ENCODE data around the gene SLC15A3.

Gene SLC15A3

DNA sequence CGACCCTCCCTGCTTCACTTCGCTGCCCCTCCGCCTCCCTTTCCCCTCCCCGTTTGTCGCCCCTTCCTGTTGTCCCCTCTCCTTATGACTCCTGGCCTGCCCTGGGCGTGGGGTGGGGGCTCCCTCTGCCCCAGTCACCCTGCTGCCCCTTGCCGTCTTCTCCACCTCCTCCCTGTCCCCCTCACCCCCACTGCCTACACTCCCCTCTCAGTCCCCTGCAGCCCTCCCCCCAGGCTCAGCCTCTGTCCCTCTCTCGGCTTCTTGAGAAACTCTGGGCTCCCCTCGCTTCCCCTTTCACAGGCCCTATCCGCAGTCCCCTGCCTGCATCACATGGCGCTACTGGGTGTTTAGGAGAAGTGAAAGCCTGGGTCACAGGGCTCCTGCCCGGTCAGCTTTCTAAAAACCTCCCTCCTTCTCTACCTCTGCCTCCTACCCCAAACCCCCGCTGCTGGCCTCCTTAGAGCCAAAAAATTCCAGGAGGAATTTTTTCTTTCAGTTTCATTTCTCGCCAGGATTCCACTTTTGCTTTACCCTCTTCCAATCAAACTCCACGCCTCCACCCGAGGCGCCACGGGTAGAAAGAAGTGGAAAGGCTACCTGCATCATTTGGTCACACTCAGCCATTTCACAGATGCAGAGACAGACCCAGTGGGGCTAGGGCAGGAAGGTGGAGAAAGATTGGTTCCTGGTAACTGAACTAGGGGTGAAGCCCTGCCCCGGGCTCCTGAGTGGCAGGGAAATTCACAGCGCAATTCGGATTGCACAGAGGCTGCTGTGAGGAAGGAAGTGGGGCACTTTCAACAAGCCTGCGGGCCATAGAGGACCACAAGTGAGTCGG is at the start of gene SLC15A3:
TSS of gene SLC15A3 (minus strand) at position 273 of the 838 bp plus-strand sequence. CDS start 625 bp downstream, outside the sequence.
- DNase-seq (ENCODE audit: low read depth) = no peak

DNA sequence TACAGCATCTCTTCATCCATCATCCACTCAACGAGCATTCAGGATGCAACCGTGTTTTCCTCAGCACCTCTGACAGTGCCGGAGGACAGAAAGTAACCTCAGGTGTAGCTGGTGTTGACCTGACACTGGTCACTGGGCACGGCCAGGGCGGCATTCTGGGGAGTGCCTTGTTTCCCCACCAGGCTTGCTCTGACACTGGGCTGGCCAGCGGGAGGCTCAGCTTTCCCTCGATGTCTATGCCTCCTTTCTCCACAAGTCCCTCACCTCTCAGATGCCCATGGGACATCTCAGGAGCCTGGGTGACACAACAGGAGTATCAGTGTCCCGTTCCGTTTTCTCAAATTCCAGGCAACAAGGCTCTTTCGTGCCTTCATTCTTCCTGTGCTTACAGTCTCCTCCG is 48.5 kb upstream of the SLC15A3 start:
- DNase-seq (ENCODE audit: low read depth) = no peak

DNA sequence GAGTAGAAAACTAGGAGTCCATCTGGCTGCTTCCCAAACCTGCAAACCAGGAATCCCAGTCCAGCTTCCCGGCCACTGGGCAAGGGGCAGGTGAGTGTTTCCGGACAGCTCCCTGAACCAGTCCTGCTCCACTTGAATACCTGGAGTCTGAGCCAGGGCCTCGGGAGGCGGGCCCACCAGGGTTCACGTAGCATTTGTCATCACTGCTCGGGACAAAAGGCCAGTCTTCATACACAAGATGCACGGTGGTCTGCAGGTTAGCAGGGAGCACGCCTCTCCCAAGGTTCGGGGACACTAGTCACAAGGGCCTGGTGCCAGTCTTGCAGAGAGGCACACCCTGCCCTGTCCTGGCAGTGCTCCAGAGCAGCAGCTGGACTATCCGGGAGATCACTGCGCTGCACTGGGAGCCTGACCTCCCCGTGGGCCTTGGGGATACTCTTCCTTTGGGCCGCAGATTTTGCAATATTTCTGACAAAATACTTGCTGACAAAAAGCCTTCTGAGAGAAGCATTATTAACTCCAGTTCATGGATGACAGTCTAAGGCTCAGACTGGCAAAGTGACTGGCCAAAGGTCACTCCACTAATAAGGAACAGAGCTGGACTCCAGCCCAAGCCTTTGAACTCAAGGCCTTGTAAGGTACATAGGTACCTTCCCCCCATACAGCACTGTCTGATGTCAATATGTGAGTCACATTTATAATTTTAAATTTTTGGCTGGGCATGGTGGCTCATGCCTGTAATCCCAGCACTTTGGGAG is 44.6 kb upstream of the SLC15A3 start:
- DNase-seq (ENCODE audit: low read depth) = no peak

DNA sequence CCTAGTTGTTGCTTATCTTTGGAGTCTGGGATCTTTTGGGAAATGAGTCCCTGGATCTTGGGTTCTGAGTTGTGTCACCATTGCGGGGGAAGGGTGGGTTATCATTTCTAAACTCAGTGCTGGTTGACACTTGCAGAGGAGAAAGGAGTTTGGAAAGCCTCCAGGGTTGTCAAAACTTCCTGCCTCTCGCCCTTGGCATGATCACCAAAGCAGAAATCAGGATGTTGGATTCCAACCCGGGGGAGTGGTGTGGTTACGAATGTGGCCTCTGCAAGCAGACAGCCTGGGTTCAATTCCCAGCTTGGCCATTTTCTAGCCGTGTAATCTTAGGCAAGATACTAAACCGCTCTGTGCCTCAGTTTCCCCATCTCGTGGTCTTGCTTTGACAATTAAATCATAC is 43.8 kb upstream of the SLC15A3 start:
- no peak for DNase-seq (ENCODE audit: low read depth)

DNA sequence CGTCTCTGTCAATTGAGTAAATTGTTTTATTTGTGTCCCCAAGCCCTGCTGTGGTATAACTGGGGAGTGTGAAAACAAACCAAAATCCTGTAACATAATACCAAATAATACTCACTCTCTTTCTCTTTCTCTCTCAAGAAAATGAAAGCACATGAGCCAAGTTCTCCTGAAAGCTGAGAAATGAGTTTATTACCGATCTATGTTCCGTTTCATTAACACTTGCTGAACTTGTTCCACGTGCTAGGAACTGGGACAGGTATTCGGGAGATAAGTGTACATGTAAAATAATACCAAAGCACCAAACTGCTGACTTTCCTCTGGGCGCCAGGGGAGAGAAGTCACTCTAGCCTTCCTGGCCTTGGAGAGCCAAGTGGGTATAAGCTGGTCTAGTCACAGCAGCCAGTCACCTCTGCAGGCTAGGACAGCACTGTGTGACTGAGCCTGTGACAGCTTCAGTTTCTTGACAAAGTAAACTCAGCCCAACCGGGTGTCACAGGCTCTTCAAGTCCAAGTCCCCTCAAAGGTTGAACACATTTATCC is 42.6 kb upstream of the SLC15A3 start:
- no peak for DNase-seq (ENCODE audit: low read depth)

DNA sequence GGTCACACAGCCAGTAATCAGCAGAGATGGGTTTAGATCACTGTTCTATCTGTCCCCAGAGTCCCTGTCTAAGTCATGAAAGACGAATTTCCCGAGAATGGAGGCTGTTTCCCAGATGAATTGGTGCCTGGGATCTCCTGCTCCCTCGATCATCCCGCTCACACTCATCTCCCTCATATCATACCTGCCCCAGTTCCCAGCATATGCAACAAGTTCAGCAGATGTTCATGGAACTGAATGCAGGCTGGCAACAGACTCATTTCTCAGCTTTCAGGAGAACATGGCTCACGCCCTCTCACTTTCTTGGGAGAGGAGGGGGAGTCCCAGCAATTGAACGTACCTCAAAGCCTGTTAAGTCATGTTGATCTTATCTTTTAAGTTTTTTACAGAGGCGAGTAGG is 41.6 kb upstream of the SLC15A3 start:
- DNase-seq (ENCODE audit: low read depth) = no peak

DNA sequence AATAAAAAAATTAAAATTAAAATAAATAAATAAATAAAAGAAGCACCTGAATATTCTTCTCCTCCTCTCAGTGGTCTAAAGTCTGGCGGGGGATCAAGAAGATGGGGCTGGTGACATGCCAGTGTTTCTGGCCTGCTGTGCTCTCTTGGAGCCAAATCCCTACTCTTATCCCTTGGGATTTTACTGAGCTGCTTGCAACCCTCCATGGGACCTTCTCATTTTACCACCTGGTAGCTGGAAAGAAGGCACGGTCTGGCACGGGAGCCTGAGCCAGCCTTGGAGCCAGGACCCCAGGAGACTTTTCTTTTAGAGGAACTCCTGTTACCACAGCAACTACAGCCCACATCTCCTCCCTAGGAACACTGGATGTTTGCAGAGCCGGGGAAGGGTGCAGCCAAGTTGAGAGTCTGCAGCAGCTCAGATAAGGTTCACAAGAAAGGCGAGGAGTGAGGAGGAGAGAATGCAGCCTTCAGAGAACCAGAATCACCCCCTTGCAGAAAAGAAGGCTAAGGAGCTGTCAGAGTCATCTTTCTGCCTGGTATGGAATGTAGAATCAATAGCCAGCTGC is 41.0 kb upstream of the SLC15A3 start:
- DNase-seq (ENCODE audit: low read depth) = no peak

DNA sequence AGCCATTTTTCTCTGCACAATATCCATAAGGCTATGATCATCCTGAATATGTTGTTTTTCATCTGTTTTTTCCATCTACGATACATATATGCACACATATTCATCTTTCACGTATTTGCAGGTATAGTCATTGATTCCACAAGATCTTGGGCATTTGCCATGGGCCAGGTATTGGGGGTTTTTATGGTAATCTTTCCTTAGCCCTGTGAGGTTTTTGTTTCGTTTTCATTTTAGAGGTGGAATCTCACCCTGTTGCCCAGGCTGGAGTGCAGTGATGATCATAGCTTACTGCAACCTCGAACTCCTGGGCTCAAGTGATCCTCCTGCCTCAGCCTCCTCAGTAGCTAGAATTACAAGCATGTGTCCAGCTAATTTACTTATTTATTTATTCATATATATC is 39.5 kb upstream of the SLC15A3 start:
- no peak for DNase-seq (ENCODE audit: low read depth)

DNA sequence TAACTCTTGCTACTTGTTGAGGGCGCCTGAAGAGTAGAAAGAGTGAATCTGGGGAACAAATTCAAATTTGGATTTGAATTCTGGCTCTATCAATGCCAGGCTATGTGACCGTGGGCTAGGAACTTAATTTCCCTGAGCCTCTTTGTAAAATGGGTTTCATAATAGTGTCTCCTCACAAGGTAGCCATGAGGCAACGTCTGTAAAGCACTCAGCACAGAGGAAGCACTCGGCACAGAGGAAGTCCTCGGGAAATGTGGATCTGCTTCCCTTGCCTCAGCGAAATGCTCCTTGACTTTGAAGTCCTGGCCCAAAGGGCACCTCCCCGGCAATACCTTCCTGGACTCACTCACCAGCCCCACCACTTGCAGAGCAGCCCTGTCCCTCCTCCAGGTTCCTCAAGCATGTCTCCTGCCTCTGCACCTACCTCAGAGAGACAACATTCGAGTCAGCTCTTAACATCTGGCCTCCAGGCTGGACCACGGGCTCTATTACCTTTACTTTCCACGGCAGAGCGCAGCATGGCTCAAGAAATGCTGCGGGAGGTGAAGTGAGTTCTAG is 37.2 kb upstream of the SLC15A3 start:
- DNase-seq (ENCODE audit: low read depth) = no peak

DNA sequence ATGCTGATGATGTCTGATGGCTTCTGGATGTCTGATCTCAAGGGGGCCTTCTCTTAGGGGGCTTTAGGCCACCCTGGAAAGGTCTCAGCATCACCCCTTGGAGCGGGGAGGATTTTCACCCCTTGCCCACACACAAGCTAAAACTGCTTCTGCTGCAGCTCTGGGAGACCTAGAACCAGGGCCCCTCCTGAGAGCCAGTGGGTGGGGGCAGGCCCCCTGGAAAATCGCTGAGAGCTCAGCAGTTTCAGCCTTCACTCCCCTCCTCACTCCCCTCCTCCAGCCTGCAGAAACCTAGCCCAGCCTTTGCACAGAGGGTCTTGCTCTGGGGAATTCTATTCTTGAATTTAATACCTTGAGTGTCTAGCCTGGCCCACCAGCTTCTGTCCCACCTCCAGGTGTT is 36.7 kb upstream of the SLC15A3 start:
- no peak for DNase-seq (ENCODE audit: low read depth)

DNA sequence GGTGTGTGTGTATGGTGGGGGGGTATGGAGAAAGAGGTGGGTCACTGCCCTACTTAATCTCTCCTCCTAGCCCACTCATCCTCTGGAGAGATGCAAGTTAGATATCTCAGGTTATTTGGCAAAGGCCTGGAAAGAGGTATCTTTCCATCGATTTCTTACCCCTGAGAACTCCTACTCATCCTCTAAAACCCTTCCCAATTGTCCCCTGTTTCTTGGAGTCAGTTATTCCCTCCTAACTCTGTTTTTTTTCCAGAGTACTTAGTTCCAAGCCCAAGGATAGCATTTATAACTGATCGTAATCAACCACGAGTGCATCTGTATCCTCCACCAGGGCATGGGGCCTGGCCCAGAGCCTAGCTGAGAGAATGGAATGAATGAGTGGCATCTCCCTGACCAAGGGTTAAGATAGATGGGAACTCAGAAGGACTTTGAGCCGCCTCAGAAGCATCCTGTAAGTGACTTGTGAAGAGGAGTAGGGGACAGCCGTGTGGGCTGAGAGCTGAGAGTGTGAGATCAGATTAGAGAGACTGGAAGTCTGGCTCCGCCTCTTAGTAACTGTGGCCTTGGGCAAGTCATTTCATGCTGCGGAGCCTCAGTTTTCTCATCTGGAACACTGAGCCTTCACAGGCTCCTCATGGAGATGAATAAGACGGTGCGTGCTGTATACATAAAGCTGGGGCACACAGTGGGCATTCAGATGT is 35.8 kb upstream of the SLC15A3 start:
- DNase-seq (ENCODE audit: low read depth) = peak; percentile 49

DNA sequence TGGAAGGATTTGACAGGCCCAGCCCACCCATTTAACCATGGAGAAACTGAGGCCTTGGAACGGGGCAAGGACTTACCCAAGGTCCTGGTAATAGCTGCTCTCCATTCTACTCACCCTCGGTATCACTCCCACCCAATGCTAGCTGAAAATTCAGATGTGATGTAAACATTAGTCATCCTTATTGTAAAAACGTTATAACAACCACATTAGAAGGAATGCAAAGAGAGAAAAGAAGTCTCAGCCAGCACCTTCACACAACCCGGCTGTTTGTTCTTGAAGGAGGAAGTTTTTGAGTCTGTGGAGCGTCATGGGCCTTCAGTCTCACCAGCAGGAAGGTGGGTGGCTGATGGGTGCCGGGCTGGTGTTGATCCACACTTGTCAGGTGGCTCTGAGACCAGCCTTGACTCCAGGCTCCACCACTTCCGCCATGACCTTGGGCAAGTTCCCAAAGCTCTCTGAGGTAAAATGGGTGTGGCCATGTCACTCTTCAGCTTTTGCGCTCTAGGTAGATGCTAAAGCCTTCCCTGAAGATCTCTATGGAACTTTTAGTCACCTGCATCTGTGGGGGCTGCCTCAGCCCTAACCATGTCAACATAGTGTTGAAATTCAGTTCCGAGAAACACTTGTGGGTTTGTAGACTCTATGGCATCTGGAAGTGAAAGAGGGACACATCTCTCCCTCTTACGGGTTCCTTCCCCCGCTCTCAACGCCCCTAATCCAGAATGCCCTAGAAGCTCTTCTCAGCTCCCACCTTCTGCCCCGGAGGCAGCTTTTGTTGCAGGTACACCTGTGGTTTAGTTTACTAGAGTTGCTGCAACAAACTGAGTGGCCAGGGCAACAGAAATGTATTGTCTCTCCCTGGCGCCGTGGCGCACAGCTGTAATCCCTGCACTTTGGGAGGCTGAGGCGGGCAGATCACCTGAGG is 34.3 kb upstream of the SLC15A3 start:
- DNase-seq (ENCODE audit: low read depth) = peak; percentile 90

DNA sequence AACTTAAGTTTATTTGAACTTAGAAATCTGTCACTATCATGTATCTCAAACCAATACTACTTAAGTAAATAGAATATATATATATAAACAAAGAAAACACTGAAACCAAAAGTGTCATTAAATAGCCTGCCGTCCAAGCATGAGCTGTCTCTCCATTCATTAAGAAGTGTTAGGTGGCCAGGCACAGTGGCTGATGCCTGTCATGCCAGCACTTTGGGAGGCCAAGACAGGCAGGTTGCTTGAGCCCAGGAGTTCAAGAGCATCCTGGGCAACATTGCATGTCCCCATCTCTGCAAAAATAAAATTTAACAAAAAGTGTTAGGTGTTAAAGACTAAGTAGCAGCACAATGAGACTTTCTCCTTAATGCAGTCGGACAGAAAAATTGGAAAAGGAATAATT is 33.5 kb upstream of the SLC15A3 start:
- DNase-seq (ENCODE audit: low read depth) = no peak

DNA sequence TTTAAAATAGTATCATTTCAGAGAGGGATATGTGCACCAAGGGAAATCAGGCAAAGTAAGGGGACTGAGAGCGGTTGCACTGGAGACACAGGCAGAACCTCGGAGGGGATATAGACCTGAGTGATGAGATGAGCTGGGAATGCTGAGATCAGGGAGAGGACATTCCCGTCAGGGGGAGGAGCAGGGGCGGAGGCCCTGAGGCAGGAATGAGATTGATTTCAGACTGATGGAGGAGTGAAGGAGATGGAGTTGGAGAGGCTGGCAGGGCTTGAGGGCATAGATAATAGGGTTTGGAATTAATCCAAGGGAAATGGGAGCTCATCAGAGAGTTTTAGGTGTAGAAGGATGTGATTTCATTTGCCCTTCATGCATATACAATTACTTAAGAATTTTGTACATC is 32.7 kb upstream of the SLC15A3 start:
- no peak for DNase-seq (ENCODE audit: low read depth)

DNA sequence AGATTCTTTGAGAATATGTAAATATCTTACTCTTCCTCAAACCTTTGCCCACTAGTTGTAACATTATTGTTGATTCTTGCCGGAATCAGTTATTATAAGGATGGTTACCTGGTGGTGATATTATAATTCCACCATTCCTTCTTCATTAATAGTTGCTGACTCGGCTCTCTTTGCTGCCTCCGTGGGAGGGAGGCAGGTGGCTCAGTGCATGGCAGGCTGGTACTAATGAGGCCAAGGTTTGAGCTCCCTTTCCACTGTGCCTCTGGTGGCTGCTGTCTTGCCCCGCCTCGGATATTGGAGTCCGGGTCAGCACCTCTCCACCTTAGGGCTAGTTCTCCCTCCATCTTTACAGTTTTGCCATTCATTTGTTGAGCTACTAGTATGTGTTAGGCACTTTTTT is 32.2 kb upstream of the SLC15A3 start:
- no peak for DNase-seq (ENCODE audit: low read depth)

DNA sequence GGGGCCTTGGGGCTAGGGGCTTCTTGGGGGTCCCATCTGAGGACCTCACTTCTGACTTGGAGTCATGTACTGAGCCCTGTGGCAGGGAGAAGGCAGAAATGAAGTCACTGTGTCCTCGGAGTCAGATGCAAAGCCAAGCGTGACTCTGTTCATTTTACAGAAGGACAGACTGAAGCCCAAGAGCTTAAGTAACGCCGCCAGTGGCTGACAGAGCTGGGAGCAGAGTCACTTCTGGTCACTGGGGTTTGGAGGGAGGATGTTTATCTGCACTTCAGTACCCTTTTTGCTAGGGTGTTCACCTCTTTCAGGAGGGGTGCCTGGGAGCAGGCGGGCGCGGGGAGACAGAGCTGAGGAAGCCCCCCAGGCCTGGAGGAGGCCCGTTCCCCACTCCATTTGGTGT is 30.2 kb upstream of the SLC15A3 start:
- no peak for DNase-seq (ENCODE audit: low read depth)

DNA sequence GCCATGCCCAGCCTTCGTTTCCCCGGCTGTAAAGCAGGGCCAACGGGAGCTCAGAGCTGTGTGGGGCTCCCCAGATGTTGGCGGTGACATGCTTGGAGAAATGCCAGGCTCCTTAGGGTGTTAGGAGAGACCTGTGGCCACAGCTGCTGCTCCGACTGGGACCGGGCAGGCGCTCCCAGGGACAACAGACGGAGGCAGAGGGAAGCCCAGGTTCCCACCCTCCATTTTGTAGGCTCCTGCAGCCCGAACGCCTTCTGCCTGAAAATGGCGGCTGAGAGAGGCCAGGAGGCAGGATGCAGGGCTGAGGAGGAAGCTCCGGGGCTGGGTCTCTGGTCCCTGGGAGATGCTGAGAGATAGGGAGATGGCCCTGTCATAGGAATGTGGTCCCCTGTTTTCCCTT is 29.5 kb upstream of the SLC15A3 start:
- DNase-seq (ENCODE audit: low read depth) = no peak

DNA sequence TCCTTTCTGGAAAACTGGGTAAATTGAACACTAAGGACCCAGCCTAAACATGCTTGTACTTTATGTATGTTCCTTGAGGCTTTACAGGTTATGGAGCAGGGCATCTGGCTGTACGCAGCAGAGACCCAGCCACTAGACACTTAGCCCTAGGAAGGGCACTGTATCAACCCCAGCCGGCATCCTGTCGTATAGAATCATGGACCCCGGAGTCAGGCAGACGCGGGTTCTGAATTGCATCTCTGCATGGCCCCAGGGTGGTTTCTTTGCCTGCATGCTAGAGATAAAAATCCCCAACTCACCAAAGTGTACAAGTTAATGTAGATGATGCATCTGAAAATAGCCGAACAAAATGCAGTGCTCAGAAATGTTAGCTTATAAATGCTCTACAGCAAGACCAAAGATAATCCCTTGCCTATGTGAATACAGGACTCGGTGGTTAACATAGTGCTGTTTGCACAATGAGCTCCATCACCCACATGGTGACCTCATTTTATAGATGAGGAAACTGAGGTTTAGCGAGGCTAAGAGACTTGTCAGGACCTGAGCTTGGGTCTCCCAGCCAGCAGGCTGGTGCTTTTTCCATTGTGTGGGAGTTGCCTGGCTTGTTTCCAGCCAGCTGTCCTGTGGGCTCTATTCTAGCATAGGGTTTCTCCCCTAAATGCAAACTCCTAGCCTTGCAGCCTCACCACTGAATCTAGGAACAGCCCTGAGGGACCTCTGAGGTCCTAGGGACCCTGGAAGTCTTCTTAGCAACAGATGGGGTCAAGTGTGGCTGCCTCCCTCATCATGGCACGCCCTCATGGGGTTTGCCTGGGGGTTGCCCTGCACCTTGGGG is 26.8 kb upstream of the SLC15A3 start:
- peak; percentile 46 for DNase-seq (ENCODE audit: low read depth)

DNA sequence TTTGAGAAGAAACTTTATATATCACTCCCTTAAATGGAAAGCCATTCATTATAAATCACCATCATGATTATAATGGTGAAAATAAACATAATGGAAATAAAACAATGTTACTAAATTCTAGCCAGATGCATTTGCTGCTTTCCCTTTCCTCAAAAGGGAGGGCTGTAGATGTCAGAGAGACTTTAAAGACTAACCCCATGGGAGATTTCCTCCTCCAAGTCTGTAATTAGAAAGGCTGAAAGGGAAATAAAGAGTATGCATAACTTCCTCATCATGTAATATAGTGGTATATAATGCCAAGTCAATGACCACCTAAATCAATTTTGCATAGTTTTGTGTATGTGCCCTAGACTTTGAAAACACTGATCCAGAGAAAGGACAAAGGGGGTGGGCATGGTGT is 25.9 kb upstream of the SLC15A3 start:
- DNase-seq (ENCODE audit: low read depth) = no peak

DNA sequence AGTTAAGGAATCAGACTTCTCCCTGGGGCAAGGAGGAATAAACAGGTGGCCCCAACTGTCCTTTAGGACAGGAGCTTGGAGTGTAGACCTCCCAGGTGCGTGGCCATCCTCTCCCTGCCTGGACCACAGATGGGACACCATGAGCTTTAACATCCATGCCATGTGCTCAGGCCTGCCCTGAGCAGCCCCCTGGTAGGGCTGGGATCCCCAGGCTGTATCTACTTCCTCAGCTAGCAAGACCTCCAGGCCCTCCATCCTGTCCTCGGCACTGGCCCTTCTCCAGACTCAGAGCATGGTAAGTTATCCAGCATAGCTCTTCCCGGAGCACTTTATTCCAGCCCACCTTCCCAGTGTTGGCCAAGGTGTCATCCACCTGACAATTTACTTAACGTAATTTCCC is 25.2 kb upstream of the SLC15A3 start:
- DNase-seq (ENCODE audit: low read depth) = no peak
